ENCODE results near the gene TMC1. TPM values are rescaled to one million over a fixed set of nuclear protein-coding genes. Genes with fewer than 3 reads are reported as not detected.

The TMC1 gene
- total RNA-seq, 1 experiment from 2014 or later, result not detected

DNA sequence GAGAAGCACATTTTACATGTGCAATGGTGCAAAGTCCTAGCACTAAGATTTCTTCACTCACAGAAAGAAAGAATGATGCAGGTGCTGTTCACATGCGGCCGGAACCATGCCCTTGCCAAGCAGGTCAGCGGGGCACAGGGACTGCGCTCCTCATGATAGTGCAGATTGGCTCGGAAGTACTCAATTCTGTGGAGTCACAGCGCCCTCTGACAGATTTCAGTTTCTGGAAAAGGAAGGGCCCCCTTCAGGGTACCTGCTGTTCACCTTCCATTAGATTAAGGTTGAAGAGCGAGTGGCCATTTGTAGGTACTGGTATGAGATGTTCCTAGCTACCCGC, 75.7 kb downstream of the TMC1 start:
- no peaks in the 10 kb centered on the region for H3K36me3 ChIP-seq (ENCODE audit: insufficient read depth, low read length)
- H3K9me3 ChIP-seq (ENCODE audit: low read length), result no peaks in the 10 kb centered on the region
- H3K79me2 ChIP-seq (ENCODE audit: low read length), result no peaks in the 10 kb centered on the region
- no peak overlapping the region for H2AFZ ChIP-seq (ENCODE audit: low read length)
- H3K9ac ChIP-seq (ENCODE audit: low read length), result no peak overlapping the region
- no peak overlapping the region for H3K4me3 ChIP-seq (ENCODE audit: low read length)
- no peak for DNase-seq
- H3K27ac ChIP-seq (ENCODE audit: low read length), result no peak overlapping the region
- H3K4me2 ChIP-seq (ENCODE audit: low read depth, low read length, poor library complexity, severe bottlenecking), result no peak overlapping the region
- no peaks in the 10 kb centered on the region for H3K27me3 ChIP-seq (ENCODE audit: low read length)
- no peaks in the 10 kb centered on the region for H3K9me2 ChIP-seq (replicated peaks; ENCODE audit: insufficient read depth, low read length)
- no peaks in the 10 kb centered on the region for H4K20me1 ChIP-seq (ENCODE audit: insufficient read depth, low read depth, low read length)
- H3K4me1 ChIP-seq (ENCODE audit: low read length), result no peaks in the 10 kb centered on the region

- Histone ChIP-seq H3K4me3 (ENCODE audit: low read length) (no peak overlapping the region), H3K9me3 (ENCODE audit: low read length) (no peaks in the 10 kb centered on the region), H4K20me1 (ENCODE audit: insufficient read depth, low read depth, low read length) (no peaks in the 10 kb centered on the region), H2AFZ (ENCODE audit: low read length) (no peak overlapping the region), H3K79me2 (ENCODE audit: low read length) (no peaks in the 10 kb centered on the region), H3K27me3 (ENCODE audit: low read length) (no peaks in the 10 kb centered on the region), H3K4me2 (ENCODE audit: low read depth, low read length, poor library complexity, severe bottlenecking) (no peak overlapping the region), H3K36me3 (ENCODE audit: insufficient read depth, low read length) (no peaks in the 10 kb centered on the region), H3K9ac (ENCODE audit: low read length) (no peak overlapping the region), H3K27ac (ENCODE audit: low read length) (no peak overlapping the region), H3K9me2 (replicated peaks; ENCODE audit: insufficient read depth, low read length) (no peaks in the 10 kb centered on the region), H3K4me1 (ENCODE audit: low read length) (no peaks in the 10 kb centered on the region)
- no peak for DNase-seq
Observed at GRCh38 chr9:72597601-72598000, 76.2 kb downstream of the TMC1 start.

GRCh38 chr9:72598639-72599038, 77.2 kb downstream of the TMC1 start:
- H3K27me3 ChIP-seq (ENCODE audit: low read length), result no peaks in the 10 kb centered on the region
- no peak overlapping the region for H3K4me2 ChIP-seq (ENCODE audit: low read depth, low read length, poor library complexity, severe bottlenecking)
- H3K27ac ChIP-seq (ENCODE audit: low read length), result no peak overlapping the region
- no peaks in the 10 kb centered on the region for H3K79me2 ChIP-seq (ENCODE audit: low read length)
- H3K9ac ChIP-seq (ENCODE audit: low read length), result no peak overlapping the region
- DNase-seq, result no peak
- no peaks in the 10 kb centered on the region for H3K36me3 ChIP-seq (ENCODE audit: insufficient read depth, low read length)
- H3K4me1 ChIP-seq (ENCODE audit: low read length), result no peaks in the 10 kb centered on the region
- no peaks in the 10 kb centered on the region for H4K20me1 ChIP-seq (ENCODE audit: insufficient read depth, low read depth, low read length)
- no peaks in the 10 kb centered on the region for H3K9me2 ChIP-seq (replicated peaks; ENCODE audit: insufficient read depth, low read length)
- H3K4me3 ChIP-seq (ENCODE audit: low read length), result no peak overlapping the region
- no peak overlapping the region for H2AFZ ChIP-seq (ENCODE audit: low read length)
- no peaks in the 10 kb centered on the region for H3K9me3 ChIP-seq (ENCODE audit: low read length)

DNA sequence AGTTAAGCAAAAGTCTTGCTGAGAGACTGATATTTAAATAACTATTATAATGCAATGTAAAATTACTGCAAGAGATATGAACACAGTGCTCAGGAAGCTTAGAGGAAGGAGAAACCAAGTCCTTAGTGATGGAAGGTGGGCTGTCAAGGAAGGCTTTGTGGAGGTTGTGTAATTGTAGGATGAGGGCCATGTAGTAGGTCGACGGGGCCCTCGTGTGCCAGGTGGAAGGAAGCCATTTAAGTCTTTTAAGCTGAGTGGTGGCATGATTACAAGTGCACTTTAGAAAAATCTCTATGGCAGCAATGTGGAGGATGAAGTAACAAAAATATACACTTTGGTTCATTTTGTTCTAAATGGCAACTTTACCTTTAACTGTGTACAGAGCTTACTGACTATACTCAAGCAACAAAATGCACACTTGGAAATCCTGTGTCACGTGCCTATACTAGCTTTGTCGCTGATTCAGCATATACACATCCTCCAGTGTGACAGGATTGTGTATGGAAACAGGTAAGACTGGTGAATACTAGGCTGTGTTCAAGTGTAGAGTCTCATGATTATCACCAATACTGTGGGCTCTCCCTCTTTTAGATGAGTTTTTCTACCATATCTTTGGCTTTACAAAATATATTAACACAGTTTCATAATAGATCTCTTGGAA, 78.6 kb downstream of the TMC1 start:
- Histone ChIP-seq H3K27ac (ENCODE audit: low read length) (no peak overlapping the region), H3K4me1 (ENCODE audit: low read length) (no peaks in the 10 kb centered on the region), H3K9ac (ENCODE audit: low read length) (no peak overlapping the region), H3K4me2 (ENCODE audit: low read depth, low read length, poor library complexity, severe bottlenecking) (no peak overlapping the region), H3K79me2 (ENCODE audit: low read length) (no peaks in the 10 kb centered on the region), H2AFZ (ENCODE audit: low read length) (no peak overlapping the region), H3K9me3 (ENCODE audit: low read length) (no peaks in the 10 kb centered on the region), H3K4me3 (ENCODE audit: low read length) (no peak overlapping the region), H3K9me2 (replicated peaks; ENCODE audit: insufficient read depth, low read length) (no peaks in the 10 kb centered on the region), H3K36me3 (ENCODE audit: insufficient read depth, low read length) (no peaks in the 10 kb centered on the region), H4K20me1 (ENCODE audit: insufficient read depth, low read depth, low read length) (no peaks in the 10 kb centered on the region), H3K27me3 (ENCODE audit: low read length) (no peaks in the 10 kb centered on the region)
- no peak for DNase-seq

GRCh38 chr9:72600671-72601070, 79.3 kb downstream of the TMC1 start:
- Histone ChIP-seq H3K9me2 (replicated peaks; ENCODE audit: insufficient read depth, low read length) (no peaks in the 10 kb centered on the region), H3K4me1 (ENCODE audit: low read length) (no peaks in the 10 kb centered on the region), H3K9me3 (ENCODE audit: low read length) (no peaks in the 10 kb centered on the region), H3K4me3 (ENCODE audit: low read length) (no peak overlapping the region), H3K9ac (ENCODE audit: low read length) (no peak overlapping the region), H3K27me3 (ENCODE audit: low read length) (no peaks in the 10 kb centered on the region), H3K36me3 (ENCODE audit: insufficient read depth, low read length) (no peaks in the 10 kb centered on the region), H3K79me2 (ENCODE audit: low read length) (no peaks in the 10 kb centered on the region), H2AFZ (ENCODE audit: low read length) (no peak overlapping the region), H3K27ac (ENCODE audit: low read length) (no peak overlapping the region), H4K20me1 (ENCODE audit: insufficient read depth, low read depth, low read length) (no peaks in the 10 kb centered on the region), H3K4me2 (ENCODE audit: low read depth, low read length, poor library complexity, severe bottlenecking) (no peak overlapping the region)
- DNase-seq, result no peak

DNA sequence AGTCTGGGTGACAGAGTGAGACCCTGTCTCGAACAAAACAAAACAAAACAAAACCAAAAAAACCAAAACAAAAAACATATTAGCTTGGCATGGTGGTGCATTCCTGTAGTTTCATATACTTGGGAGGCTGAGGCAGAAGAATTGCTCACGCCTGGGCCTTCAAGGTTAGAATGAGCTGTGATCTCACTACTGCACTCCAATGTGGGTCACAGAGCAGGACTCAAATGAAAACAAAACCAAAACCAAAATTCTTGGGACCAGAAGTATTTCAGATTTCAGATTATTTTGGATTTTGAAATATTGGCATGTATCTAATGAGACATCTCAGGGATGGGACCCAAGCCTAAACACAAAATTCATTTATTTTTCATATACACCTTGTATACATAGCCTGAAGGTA, 80.2 kb downstream of the TMC1 start:
- Histone ChIP-seq H3K4me3 (ENCODE audit: low read length) (no peak overlapping the region), H4K20me1 (ENCODE audit: insufficient read depth, low read depth, low read length) (no peaks in the 10 kb centered on the region), H3K27ac (ENCODE audit: low read length) (no peak overlapping the region), H3K36me3 (ENCODE audit: insufficient read depth, low read length) (no peaks in the 10 kb centered on the region), H3K4me1 (ENCODE audit: low read length) (no peaks in the 10 kb centered on the region), H3K9me2 (replicated peaks; ENCODE audit: insufficient read depth, low read length) (no peaks in the 10 kb centered on the region), H3K9me3 (ENCODE audit: low read length) (no peaks in the 10 kb centered on the region), H2AFZ (ENCODE audit: low read length) (no peak overlapping the region), H3K4me2 (ENCODE audit: low read depth, low read length, poor library complexity, severe bottlenecking) (no peak overlapping the region), H3K79me2 (ENCODE audit: low read length) (no peaks in the 10 kb centered on the region), H3K9ac (ENCODE audit: low read length) (no peak overlapping the region), H3K27me3 (ENCODE audit: low read length) (no peaks in the 10 kb centered on the region)
- no peak for DNase-seq

GRCh38 chr9:72612449-72612848, 91.0 kb downstream of the TMC1 start:
- Histone ChIP-seq H3K27ac (ENCODE audit: low read length) (no peak overlapping the region), H3K4me1 (ENCODE audit: low read length) (no peaks in the 10 kb centered on the region), H3K36me3 (ENCODE audit: insufficient read depth, low read length) (no peaks in the 10 kb centered on the region), H3K79me2 (ENCODE audit: low read length) (no peaks in the 10 kb centered on the region), H3K4me3 (ENCODE audit: low read length) (no peak overlapping the region), H3K27me3 (ENCODE audit: low read length) (no peaks in the 10 kb centered on the region), H3K9me3 (ENCODE audit: low read length) (no peaks in the 10 kb centered on the region), H3K9ac (ENCODE audit: low read length) (no peak overlapping the region), H3K9me2 (replicated peaks; ENCODE audit: insufficient read depth, low read length) (no peaks in the 10 kb centered on the region), H2AFZ (ENCODE audit: low read length) (no peak overlapping the region), H4K20me1 (ENCODE audit: insufficient read depth, low read depth, low read length) (no peaks in the 10 kb centered on the region), H3K4me2 (ENCODE audit: low read depth, low read length, poor library complexity, severe bottlenecking) (no peak overlapping the region)
- DNase-seq, result no peak

- H4K20me1 ChIP-seq (ENCODE audit: insufficient read depth, low read depth, low read length), result no peaks in the 10 kb centered on the region
- no peaks in the 10 kb centered on the region for H3K4me1 ChIP-seq (ENCODE audit: low read length)
- H3K79me2 ChIP-seq (ENCODE audit: low read length), result no peaks in the 10 kb centered on the region
- no peak overlapping the region for H3K27ac ChIP-seq (ENCODE audit: low read length)
- DNase-seq, result no peak
- H2AFZ ChIP-seq (ENCODE audit: low read length), result no peak overlapping the region
- no peak overlapping the region for H3K4me2 ChIP-seq (ENCODE audit: low read depth, low read length, poor library complexity, severe bottlenecking)
- H3K27me3 ChIP-seq (ENCODE audit: low read length), result no peaks in the 10 kb centered on the region
- H3K9ac ChIP-seq (ENCODE audit: low read length), result no peak overlapping the region
- H3K9me2 ChIP-seq (replicated peaks; ENCODE audit: insufficient read depth, low read length), result no peaks in the 10 kb centered on the region
- H3K4me3 ChIP-seq (ENCODE audit: low read length), result no peak overlapping the region
- H3K9me3 ChIP-seq (ENCODE audit: low read length), result no peaks in the 10 kb centered on the region
- no peaks in the 10 kb centered on the region for H3K36me3 ChIP-seq (ENCODE audit: insufficient read depth, low read length)
Observed at GRCh38 chr9:72614067-72614466, 92.7 kb downstream of the TMC1 start.

GRCh38 chr9:72615931-72616330, 94.5 kb downstream of the TMC1 start:
- Histone ChIP-seq H3K4me1 (ENCODE audit: low read length) (no peaks in the 10 kb centered on the region), H4K20me1 (ENCODE audit: insufficient read depth, low read depth, low read length) (no peaks in the 10 kb centered on the region), H3K79me2 (ENCODE audit: low read length) (no peaks in the 10 kb centered on the region), H3K4me3 (ENCODE audit: low read length) (no peak overlapping the region), H2AFZ (ENCODE audit: low read length) (no peak overlapping the region), H3K27me3 (ENCODE audit: low read length) (no peaks in the 10 kb centered on the region), H3K9ac (ENCODE audit: low read length) (no peak overlapping the region), H3K9me2 (replicated peaks; ENCODE audit: insufficient read depth, low read length) (no peaks in the 10 kb centered on the region), H3K4me2 (ENCODE audit: low read depth, low read length, poor library complexity, severe bottlenecking) (no peak overlapping the region), H3K9me3 (ENCODE audit: low read length) (no peaks in the 10 kb centered on the region), H3K27ac (ENCODE audit: low read length) (no peak overlapping the region), H3K36me3 (ENCODE audit: insufficient read depth, low read length) (no peaks in the 10 kb centered on the region)
- no peak for DNase-seq
